Measurements from ENCODE around the gene PSMC3. TPM values are rescaled to one million over a fixed set of nuclear protein-coding genes. Genes with fewer than 3 reads are reported as not detected.
A peak's percentile ranks its signal among the peaks of the same experiment; 100 is the strongest.

Gene PSMC3
- polyA plus RNA-seq, 3 donors, result 44.1 to 97.4 (median 89.5) TPM

GRCh38 chr11:47438721-47439120 lies 12.5 kb upstream of the PSMC3 start:
- Mint-ChIP-seq H3K27ac (peak overlapping the region in 1 of 7 donors; percentile 53), H3K27me3 (ENCODE audit: low read depth in 3 of 3) (peaks cover 0 to 5% (median 3%) of the 10 kb centered on the region in 3 donors), H3K9me3 (no peaks in the 10 kb centered on the region), H3K4me1 (no peaks in the 10 kb centered on the region), H3K4me3 (no peak overlapping the region), H3K36me3 (no peaks in the 10 kb centered on the region)
- Histone ChIP-seq H3K79me2 (ENCODE audit: insufficient read depth, low read length) (no peaks in the 10 kb centered on the region), H2AFZ (ENCODE audit: insufficient read depth, low read depth, low read length, poor library complexity, severe bottlenecking) (no peak overlapping the region), H3K36me3 (replicated peaks in 1 of 2; ENCODE audit: control insufficient read depth in 1 of 2, insufficient read depth in 2 of 2, low read length in 2 of 2) (no peaks in the 10 kb centered on the region), H3K27ac (ENCODE audit: low read depth in 1 of 2, low read length in 2 of 2) (no peak overlapping the region), H3K4me2 (replicated peaks; ENCODE audit: extremely low read depth, low read length, poor library complexity, severe bottlenecking) (no peak overlapping the region), H3K9ac (ENCODE audit: insufficient read depth, low read length, poor library complexity, severe bottlenecking) (no peak overlapping the region), H3K27me3 (ENCODE audit: control insufficient read depth in 2 of 2, insufficient read depth in 2 of 2, low read length in 2 of 2) (no peaks in the 10 kb centered on the region), H3K4me1 (ENCODE audit: control insufficient read depth in 1 of 2, insufficient read depth in 2 of 2, low read length in 2 of 2) (no peaks in the 10 kb centered on the region), H4K20me1 (ENCODE audit: insufficient read depth, low read length) (no peaks in the 10 kb centered on the region), H3K4me3 (replicated peaks in 1 of 3; ENCODE audit: low read depth in 2 of 3, low read length in 3 of 3) (no peak overlapping the region), H3K9me3 (replicated peaks in 1 of 2; ENCODE audit: control insufficient read depth in 1 of 2, insufficient read depth in 1 of 2, low read length in 2 of 2) (no peaks in the 10 kb centered on the region)
- TF ChIP-seq CTCF (IDR thresholded peaks at IDR 0.05), result no peak
- WGBS (ENCODE audit: insufficient coverage), result 95% methylated on average over 18 of the region's 18 CpGs
- intact Hi-C loops (cut with micrococcal nuclease), result no loop called here
- no peak for DNase-seq

GRCh38 chr11:47437746-47438418 lies 11.6 kb upstream of the PSMC3 start:
- no peaks in the 10 kb centered on the region for H3K9me3 Mint-ChIP-seq
- WGBS (ENCODE audit: insufficient coverage), result 89% methylated on average over 9 of the region's 16 CpGs
- H3K9ac ChIP-seq (ENCODE audit: insufficient read depth, low read length, poor library complexity, severe bottlenecking), result no peak overlapping the region
- no peak for DNase-seq
- H3K27me3 Mint-ChIP-seq (ENCODE audit: low read depth in 3 of 3), result peaks cover 0 to 5% (median 3%) of the 10 kb centered on the region in 3 donors
- H3K4me2 ChIP-seq (replicated peaks; ENCODE audit: extremely low read depth, low read length, poor library complexity, severe bottlenecking), result no peak overlapping the region
- TF ChIP-seq CTCF (IDR thresholded peaks at IDR 0.05), result no peak
- H3K4me3 ChIP-seq (replicated peaks in 1 of 3; ENCODE audit: low read depth in 2 of 3, low read length in 3 of 3), result no peak overlapping the region
- intact Hi-C loops (cut with micrococcal nuclease), result no loop called here
- H3K79me2 ChIP-seq (ENCODE audit: insufficient read depth, low read length), result no peaks in the 10 kb centered on the region
- no peaks in the 10 kb centered on the region for H4K20me1 ChIP-seq (ENCODE audit: insufficient read depth, low read length)
- no peaks in the 10 kb centered on the region for H3K4me1 ChIP-seq (ENCODE audit: control insufficient read depth in 1 of 2, insufficient read depth in 2 of 2, low read length in 2 of 2)
- no peak overlapping the region for H3K27ac ChIP-seq (ENCODE audit: low read depth in 1 of 2, low read length in 2 of 2)
- H3K9me3 ChIP-seq (replicated peaks in 1 of 2; ENCODE audit: control insufficient read depth in 1 of 2, insufficient read depth in 1 of 2, low read length in 2 of 2), result no peaks in the 10 kb centered on the region
- H3K27me3 ChIP-seq (ENCODE audit: control insufficient read depth in 2 of 2, insufficient read depth in 2 of 2, low read length in 2 of 2), result no peaks in the 10 kb centered on the region
- H3K4me3 Mint-ChIP-seq, result no peak overlapping the region
- H3K4me1 Mint-ChIP-seq, result no peaks in the 10 kb centered on the region
- no peak overlapping the region for H2AFZ ChIP-seq (ENCODE audit: insufficient read depth, low read depth, low read length, poor library complexity, severe bottlenecking)
- no peak overlapping the region for H3K27ac Mint-ChIP-seq
- no peaks in the 10 kb centered on the region for H3K36me3 ChIP-seq (replicated peaks in 1 of 2; ENCODE audit: control insufficient read depth in 1 of 2, insufficient read depth in 2 of 2, low read length in 2 of 2)
- no peaks in the 10 kb centered on the region for H3K36me3 Mint-ChIP-seq
